Measurements from ENCODE around the gene NEDD4L.
"Not testable (repeated sequence)": the region's sequence is repeated elsewhere in the genome, so short reads cannot be mapped to it uniquely, and the experiment has no call there.

NEDD4L gene

DNA sequence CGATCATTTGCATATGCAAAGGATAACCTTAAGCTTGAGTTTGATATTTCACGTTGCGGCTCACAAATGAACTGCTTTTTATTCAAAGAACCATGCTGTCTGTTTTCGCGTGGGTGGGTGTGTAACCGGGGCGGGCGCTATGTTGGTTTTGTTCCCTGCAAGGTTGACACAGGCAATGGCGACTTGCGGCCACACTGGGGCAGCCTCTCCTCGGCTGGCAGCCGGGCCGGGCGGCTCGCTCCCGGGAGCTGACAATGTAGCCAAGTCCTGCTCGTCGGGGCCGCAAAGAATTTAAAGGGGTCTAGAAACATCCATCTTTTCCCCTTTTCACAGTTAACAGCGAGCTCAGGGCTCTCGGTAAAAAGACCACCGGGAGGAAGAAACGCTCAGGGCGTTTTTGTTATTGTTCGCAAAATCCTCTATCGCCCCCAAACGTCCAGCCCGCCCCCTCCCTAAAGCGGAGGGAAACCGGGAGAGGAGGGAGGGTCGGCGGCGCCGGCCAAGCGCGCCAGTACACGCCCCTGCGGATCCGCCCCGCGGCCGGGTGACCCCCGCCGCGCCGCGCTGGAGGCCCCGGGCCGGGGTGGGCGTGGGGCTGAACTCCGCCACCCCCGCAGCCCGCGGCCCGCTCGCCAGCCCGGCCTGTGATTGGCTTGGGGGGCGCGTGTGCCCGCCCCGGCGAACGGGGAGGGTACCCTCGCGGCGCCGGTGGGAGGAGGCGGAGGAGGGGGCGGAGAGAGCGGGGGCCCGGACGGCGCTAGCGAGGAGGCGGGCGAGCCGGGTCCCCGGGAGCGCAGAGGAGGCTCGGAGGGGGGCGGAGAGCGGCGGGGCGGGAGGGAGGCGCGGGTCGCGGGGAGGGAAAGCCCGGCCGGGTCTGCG is at the start of gene NEDD4L:
Gene NEDD4L, plus strand, starts transcription at position 736 of the 879 bp plus-strand sequence. CDS start 435 bp downstream, outside the sequence.
- TF ChIP-seq FOXM1 (IDR thresholded peaks at IDR 0.05; ENCODE audit: borderline replicate concordance) (0 out of 2 replicates have a peak, but pooled peaks have one; percentile 30), FOXA1 (IDR thresholded peaks at IDR 0.05) (no peak)
- peak; percentile 77 for DNase-seq (ENCODE audit: extremely low spot score)
- POLR2A ChIA-PET: interaction anchor here (0.6 kb wide), 1 partner anchor 758 kb away, joined by 5 read pairs; no protein-coding TSS in a partner anchor
- CTCF ChIA-PET: interaction anchor here (0.6 to 1.6 kb wide), 11 partner anchors 8 to 162 kb away, joined by 3 to 8 read pairs (median 4); no protein-coding TSS in a partner anchor

DNA sequence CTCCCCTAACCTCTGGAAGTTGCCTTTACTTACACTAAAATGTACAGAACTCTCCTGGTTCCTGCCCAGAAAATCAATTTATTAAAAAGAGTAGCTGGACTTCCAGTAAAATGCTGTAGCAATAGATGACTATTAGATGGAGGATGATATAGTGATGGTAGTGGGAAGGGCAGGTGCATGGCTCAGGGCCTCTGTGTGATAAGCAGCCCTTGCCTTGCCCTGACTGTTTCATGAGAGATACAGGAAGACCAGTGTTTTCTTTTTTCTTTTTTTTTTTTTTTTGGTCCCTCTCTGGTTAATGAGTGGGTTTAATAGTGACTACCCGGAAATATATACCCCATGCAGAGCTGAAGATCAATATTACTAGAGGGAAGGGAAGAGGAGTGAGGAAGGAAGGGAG is 48.7 kb upstream of the NEDD4L start:
- CTCF ChIA-PET: interaction anchor here (1.3 kb wide), 1 partner anchor 11 kb away, joined by 3 read pairs; no protein-coding TSS in a partner anchor
- no peak for DNase-seq (ENCODE audit: extremely low spot score)
- no peak for TF ChIP-seq LEF1 (IDR thresholded peaks at IDR 0.05; ENCODE audit: borderline replicate concordance)
- TF ChIP-seq BHLHE40 (IDR thresholded peaks at IDR 0.05; ENCODE audit: borderline replicate concordance): no peak
- no peak for TF ChIP-seq SP1 (IDR thresholded peaks at IDR 0.05)
- TF ChIP-seq FOXM1 (IDR thresholded peaks at IDR 0.05; ENCODE audit: borderline replicate concordance): no peak
- TF ChIP-seq HDGF (IDR thresholded peaks at IDR 0.05; ENCODE audit: borderline replicate concordance): no peak
- TF ChIP-seq FOXA1 (IDR thresholded peaks at IDR 0.05): no peak
- no peak for TF ChIP-seq L3MBTL2 (conservative IDR thresholded peaks at IDR 0.05)
- TF ChIP-seq NFRKB (IDR thresholded peaks at IDR 0.05): no peak
- no peak for TF ChIP-seq CTBP1 (IDR thresholded peaks at IDR 0.05; ENCODE audit: borderline replicate concordance)
- no peak for TF ChIP-seq ELF4 (IDR thresholded peaks at IDR 0.05)
- no peak for TF ChIP-seq ZNF384 (IDR thresholded peaks at IDR 0.05)
- no peak for TF ChIP-seq SUZ12 (IDR thresholded peaks at IDR 0.05)
- TF ChIP-seq TARDBP (IDR thresholded peaks at IDR 0.05): no peak
- TF ChIP-seq, protein P1, sequence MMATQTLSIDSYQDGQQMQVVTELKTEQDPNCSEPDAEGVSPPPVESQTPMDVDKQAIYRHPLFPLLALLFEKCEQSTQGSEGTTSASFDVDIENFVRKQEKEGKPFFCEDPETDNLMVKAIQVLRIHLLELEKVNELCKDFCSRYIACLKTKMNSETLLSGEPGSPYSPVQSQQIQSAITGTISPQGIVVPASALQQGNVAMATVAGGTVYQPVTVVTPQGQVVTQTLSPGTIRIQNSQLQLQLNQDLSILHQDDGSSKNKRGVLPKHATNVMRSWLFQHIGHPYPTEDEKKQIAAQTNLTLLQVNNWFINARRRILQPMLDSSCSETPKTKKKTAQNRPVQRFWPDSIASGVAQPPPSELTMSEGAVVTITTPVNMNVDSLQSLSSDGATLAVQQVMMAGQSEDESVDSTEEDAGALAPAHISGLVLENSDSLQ (IDR thresholded peaks at IDR 0.05): no peak
- TF ChIP-seq ARNT (IDR thresholded peaks at IDR 0.05): no peak
- TF ChIP-seq FOXK2 (IDR thresholded peaks at IDR 0.05): no peak
- POLR2A ChIA-PET: no interaction called here

DNA sequence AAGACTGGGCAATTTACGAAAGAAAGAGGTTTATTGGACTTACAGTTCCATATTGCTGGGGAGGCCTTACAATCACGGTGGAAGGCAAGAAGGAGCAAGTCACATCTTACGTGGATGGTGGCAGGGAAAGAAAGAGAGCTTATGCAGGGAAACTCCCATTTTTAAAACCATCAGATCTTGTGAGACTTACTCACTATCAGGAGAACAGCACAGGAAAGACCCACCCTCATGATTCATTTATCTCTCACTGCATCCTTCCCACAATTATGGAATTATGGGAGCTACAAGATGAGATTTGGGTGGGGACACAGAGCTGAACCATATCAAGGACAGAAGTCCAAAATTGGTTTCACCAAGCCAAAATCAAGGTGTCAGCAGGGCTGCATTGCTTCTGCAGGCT is 47.1 kb upstream of the NEDD4L start:
- CTCF ChIA-PET: interaction anchor here (0.6 kb wide), 1 partner anchor 411 kb away, joined by 3 read pairs; no protein-coding TSS in a partner anchor

DNA sequence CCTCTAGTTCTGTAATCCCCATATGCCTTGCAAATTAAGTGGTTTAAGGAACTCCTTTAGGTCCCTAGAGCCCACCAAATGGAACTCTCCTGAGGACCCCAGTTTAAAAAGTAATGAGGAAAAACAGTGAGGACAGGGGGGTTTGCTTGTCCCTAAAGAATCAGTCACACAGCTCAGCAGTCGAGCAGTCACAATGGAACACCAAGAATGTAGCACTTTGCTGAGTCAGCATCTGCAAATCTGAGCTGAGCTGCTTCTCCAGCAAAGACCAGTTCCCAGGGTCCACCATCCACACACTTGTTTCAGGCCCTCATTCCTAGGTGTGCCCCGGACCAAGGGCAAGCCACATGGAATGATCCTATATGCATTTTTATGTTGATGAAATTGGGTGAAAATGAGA is 46.2 kb upstream of the NEDD4L start:
- ChIA-PET CTCF (no interaction called here), POLR2A (interaction anchor here (1.5 kb wide), 1 partner anchor 15 kb away, joined by 3 read pairs; no protein-coding TSS in a partner anchor)
- no peak for DNase-seq (ENCODE audit: extremely low spot score)
- TF ChIP-seq FOXK2 (IDR thresholded peaks at IDR 0.05) (no peak), ARNT (IDR thresholded peaks at IDR 0.05) (no peak), TARDBP (IDR thresholded peaks at IDR 0.05) (no peak), L3MBTL2 (conservative IDR thresholded peaks at IDR 0.05) (no peak), SUZ12 (IDR thresholded peaks at IDR 0.05) (no peak), SP1 (IDR thresholded peaks at IDR 0.05) (no peak), ZNF384 (IDR thresholded peaks at IDR 0.05) (no peak), NFRKB (IDR thresholded peaks at IDR 0.05) (no peak), FOXM1 (IDR thresholded peaks at IDR 0.05; ENCODE audit: borderline replicate concordance) (no peak), BHLHE40 (IDR thresholded peaks at IDR 0.05; ENCODE audit: borderline replicate concordance) (no peak), HDGF (IDR thresholded peaks at IDR 0.05; ENCODE audit: borderline replicate concordance) (no peak), LEF1 (IDR thresholded peaks at IDR 0.05; ENCODE audit: borderline replicate concordance) (no peak), FOXA1 (IDR thresholded peaks at IDR 0.05) (no peak), CTBP1 (IDR thresholded peaks at IDR 0.05; ENCODE audit: borderline replicate concordance) (no peak)
- TF ChIP-seq, protein P1 (IDR thresholded peaks at IDR 0.05): no peak

More for the DNA sequence above, 47.1 kb upstream of the NEDD4L start:
- POLR2A ChIA-PET: interaction anchor here (1.5 kb wide), 1 partner anchor 16 kb away, joined by 3 read pairs; no protein-coding TSS in a partner anchor
- not testable (repeated sequence) for DNase-seq (ENCODE audit: extremely low spot score)

DNA sequence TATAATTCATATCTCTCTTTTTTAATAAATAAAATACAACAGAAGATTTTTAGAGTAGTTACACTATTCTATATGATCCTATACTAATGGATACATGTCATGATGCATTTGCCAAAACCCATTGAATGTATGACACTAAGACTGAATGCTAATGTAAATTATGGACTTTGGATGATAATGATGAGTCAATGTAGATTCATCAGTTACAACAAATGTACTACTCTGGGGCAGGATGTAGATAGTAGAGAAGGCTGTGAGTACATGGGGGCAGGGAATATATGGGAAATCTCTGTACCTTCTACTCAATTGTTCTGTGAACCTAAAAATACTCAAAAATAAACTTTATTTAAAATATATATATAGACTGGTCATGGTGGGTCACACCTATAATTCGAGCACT is 45.6 kb upstream of the NEDD4L start:
- TF ChIP-seq, protein P1 (IDR thresholded peaks at IDR 0.05): no peak
- TF ChIP-seq SUZ12 (IDR thresholded peaks at IDR 0.05): no peak
- no peak for TF ChIP-seq SP1 (IDR thresholded peaks at IDR 0.05)
- TF ChIP-seq FOXA1 (IDR thresholded peaks at IDR 0.05): no peak
- TF ChIP-seq FOXM1 (IDR thresholded peaks at IDR 0.05; ENCODE audit: borderline replicate concordance): no peak
- no peak for TF ChIP-seq ARNT (IDR thresholded peaks at IDR 0.05)
- ChIA-PET POLR2A (no interaction called here), CTCF (no interaction called here)
- no peak for DNase-seq (ENCODE audit: extremely low spot score)

DNA sequence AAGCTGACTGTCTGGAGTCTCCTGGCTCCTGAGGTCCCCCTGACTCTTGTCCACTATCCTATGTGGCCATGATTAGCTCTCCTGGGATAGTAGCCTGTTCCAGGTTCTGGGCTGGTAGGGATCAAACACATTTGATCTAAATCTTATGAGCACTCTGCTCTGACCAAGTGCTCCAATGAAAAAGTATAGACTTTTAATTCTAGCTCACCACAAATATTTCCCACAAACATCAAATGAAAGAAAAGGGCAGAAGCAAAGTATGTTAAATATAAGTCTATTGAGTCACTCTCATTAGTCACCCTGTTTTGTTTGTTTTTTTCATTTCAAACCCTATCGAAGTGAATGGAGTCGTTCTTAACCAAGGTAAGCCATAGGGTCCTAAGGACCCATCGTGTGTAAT is 39.7 kb upstream of the NEDD4L start:
- no peak for DNase-seq (ENCODE audit: extremely low spot score)
- TF ChIP-seq LEF1 (IDR thresholded peaks at IDR 0.05; ENCODE audit: borderline replicate concordance) (no peak), NFRKB (IDR thresholded peaks at IDR 0.05) (no peak), SP1 (IDR thresholded peaks at IDR 0.05) (no peak), ELF4 (IDR thresholded peaks at IDR 0.05) (no peak), FOXA1 (IDR thresholded peaks at IDR 0.05) (no peak), L3MBTL2 (conservative IDR thresholded peaks at IDR 0.05) (no peak), FOXK2 (IDR thresholded peaks at IDR 0.05) (no peak), HDGF (IDR thresholded peaks at IDR 0.05; ENCODE audit: borderline replicate concordance) (no peak), CTBP1 (IDR thresholded peaks at IDR 0.05; ENCODE audit: borderline replicate concordance) (no peak)
- TF ChIP-seq, protein P1 (IDR thresholded peaks at IDR 0.05): no peak
- ChIA-PET CTCF (no interaction called here), POLR2A (no interaction called here)
